Suprapubic skin (tissue), 3 donors: ENCODE data around the gene SPRED2.

ENCODE experiments used
- CTCF ChIP-seq, 2 donors: fragments of 200-600 bp in 1 of 2; fragments of 450-650 bp in 1 of 2; sonication (generic) in 1 of 2; IDR thresholded peaks; one replicate each; pipeline ENCODE4 v1.5.1; 2016 to 2019; ENCODE audit warnings: antibody characterized with exemption in 2 of 2, mild to moderate bottlenecking in 1 of 2, moderate library complexity in 1 of 2
- EP300 ChIP-seq: sonication (generic); formaldehyde crosslinking; IDR thresholded peaks from one replicate; pipeline ENCODE4 v1.6.1; 2017; ENCODE audit warnings: antibody characterized with exemption
- POLR2A ChIP-seq, 2 donors: fragments of 450-650 bp; IDR thresholded peaks; one replicate each; pipeline ENCODE4 v1.6.1; 2017; ENCODE audit warnings: antibody characterized with exemption in 2 of 2, mild to moderate bottlenecking in 2 of 2, moderate library complexity in 2 of 2

GRCh38 chr2:65313954-65314256 lies 118.5 kb downstream of the SPRED2 start:
- no peak for TF ChIP-seq POLR2A (IDR thresholded peaks at IDR 0.05)
- no peak for TF ChIP-seq CTCF (IDR thresholded peaks at IDR 0.05)
- no peak for TF ChIP-seq EP300
